Panc1 (cell line): ENCODE results near the gene KRT16. TPM values are rescaled to one million over a fixed set of nuclear protein-coding genes. Genes with fewer than 3 reads are reported as not detected.
"Not testable (repeated sequence)": the region's sequence is repeated elsewhere in the genome, so short reads cannot be mapped to it uniquely, and the experiment has no call there.

ENCODE experiments used
- ATAC-seq: fragments of 200-7000 bp; cut with Tn5 transposase; 2 replicates; pipeline ENCODE4 v1.9.1; 2020; ENCODE audit warnings: mild to moderate bottlenecking, moderate library complexity
- BruUV-seq: library from RNA; stranded (reverse); fragments of 400-500 nt; replicated peaks from 2 replicates; lab custom pipeline; 2021; lab: Mats Ljungman, UMichigan
- CTCF ChIA-PET: fragments of 300-600 bp; sonication (Branson Sonifier 250); formaldehyde crosslinking; loops from one replicate; lab custom pipeline; 2022; ENCODE audit warnings: antibody characterized with exemption; lab: Charles Lee
- POLR2A ChIA-PET: fragments of 300-600 bp; sonication (Branson Sonifier 250); formaldehyde crosslinking; loops from one replicate; lab custom pipeline; 2022; ENCODE audit warnings: antibody characterized with exemption; lab: Charles Lee
- DNase-seq: peaks from one replicate; pipeline ENCODE4 v3.0.0-alpha.2; 2010; ENCODE audit warnings: low read depth, low spot score
- H3K27ac ChIP-seq: 2 replicates; pipeline ENCODE4 v1.5.1; 2011; ENCODE audit warnings: mild to moderate bottlenecking, low read length, inconsistent platforms
- H3K27me3 ChIP-seq: fragments of 200-500 bp; sonication (Bioruptor generic); 2 replicates; pipeline ENCODE4 v1.6.0; 2014; ENCODE audit warnings: low read length, inconsistent platforms; ENCODE audit not compliant: control insufficient read depth, insufficient read depth
- H3K36me3 ChIP-seq: fragments of 200-500 bp; sonication (Bioruptor generic); 2 replicates; pipeline ENCODE4 v1.5.1; 2014; ENCODE audit warnings: inconsistent platforms, mild to moderate bottlenecking, low read length, moderate library complexity; ENCODE audit not compliant: control insufficient read depth, insufficient read depth
- H3K4me1 ChIP-seq: 2 replicates; pipeline ENCODE4 v1.5.1; 2011; ENCODE audit warnings: inconsistent platforms, mild to moderate bottlenecking, low read length, moderate library complexity; ENCODE audit not compliant: control insufficient read depth, insufficient read depth
- H3K4me3 ChIP-seq, 2 experiments: 2 replicates each; pipeline ENCODE4 v1.5.1; 2011 to 2012; ENCODE audit warnings: low read depth in 2 of 2, low read length in 2 of 2, mild to moderate bottlenecking in 2 of 2, inconsistent platforms in 1 of 2, moderate library complexity in 1 of 2
- H3K9me3 ChIP-seq: fragments of 200-500 bp; sonication (Bioruptor generic); 2 replicates; pipeline ENCODE4 v1.5.1; 2014; ENCODE audit warnings: low read depth, mild to moderate bottlenecking, inconsistent platforms, low read length, moderate library complexity; ENCODE audit not compliant: control insufficient read depth, insufficient read depth
- POLR2AphosphoS5 ChIP-seq: IDR thresholded peaks from 2 replicates; pipeline ENCODE4 v1.6.1; 2012; ENCODE audit warnings: mild to moderate bottlenecking, low read depth, low read length, moderate library complexity
- REST ChIP-seq, 2 experiments: IDR thresholded peaks; 2 replicates each; pipeline ENCODE4 v1.6.1; 2011 to 2012; ENCODE audit warnings: low read depth in 2 of 2, control low read depth in 1 of 2, low read length in 1 of 2, mild to moderate bottlenecking in 1 of 2, moderate library complexity in 1 of 2; ENCODE audit not compliant: insufficient read depth in 1 of 2
- SIN3A ChIP-seq: IDR thresholded peaks from 2 replicates; pipeline ENCODE4 v1.6.1; 2012; ENCODE audit warnings: low read depth, mild to moderate bottlenecking, low read length, moderate library complexity, borderline replicate concordance; ENCODE audit not compliant: insufficient read depth
- TCF7L2 ChIP-seq: IDR thresholded peaks from 2 replicates; pipeline ENCODE4 v1.6.1; 2011; ENCODE audit warnings: mild to moderate bottlenecking, low read depth, low read length, inconsistent platforms
- in situ Hi-C: cut with HindIII; loops from 2 replicates; pipeline ENCODE4 v1.10.0; 2016; ENCODE audit warnings: low sequenced_read_pairs, low pct_unique_long_range_greater_than_20kb
- intact Hi-C: fragments of 100-400 bp; cut with micrococcal nuclease; formaldehyde crosslinking; loops from one replicate; pipeline ENCODE4 v1.10.0; 2022; ENCODE audit not compliant: unreplicated experiment
- total RNA-seq: library from RNA; stranded (reverse); gene quantifications from one replicate; pipeline ENCODE4 v1.2.1, GENCODE V29; 2021; ENCODE audit not compliant: unreplicated experiment
- TF ChIP-seq, protein P1 (sequence below): fragments of 450-650 bp; IDR thresholded peaks from 2 replicates; pipeline ENCODE4 v1.5.1; 2017; ENCODE audit warnings: mild to moderate bottlenecking

KRT16 gene
- total RNA-seq, 1 experiment from 2014 or later, result 1.6 TPM

GRCh38 chr17:41583137-41584127 is 29.1 kb downstream of the KRT16 start:
- Histone ChIP-seq H3K4me1 (peaks cover 9% of the 10 kb centered on the region; the same call in 1 of the 2 replicates), H3K4me3 (no peak overlapping the region), H3K9me3 (no peaks in the 10 kb centered on the region), H3K27ac (no peak overlapping the region), H3K36me3 (no peaks in the 10 kb centered on the region), H3K27me3 (no peaks in the 10 kb centered on the region)
- BruUV-seq, result no TSS peak
- intact Hi-C loops (no loop called here), in situ Hi-C loops (no loop called here)
- CTCF ChIA-PET, result no interaction called here
- POLR2A ChIA-PET, result interaction anchor here (0.6 kb wide), 1 partner anchor 13 kb away, joined by 6 read pairs; no protein-coding TSS in a partner anchor
- no peak for TF ChIP-seq POLR2AphosphoS5
- TF ChIP-seq, protein P1, sequence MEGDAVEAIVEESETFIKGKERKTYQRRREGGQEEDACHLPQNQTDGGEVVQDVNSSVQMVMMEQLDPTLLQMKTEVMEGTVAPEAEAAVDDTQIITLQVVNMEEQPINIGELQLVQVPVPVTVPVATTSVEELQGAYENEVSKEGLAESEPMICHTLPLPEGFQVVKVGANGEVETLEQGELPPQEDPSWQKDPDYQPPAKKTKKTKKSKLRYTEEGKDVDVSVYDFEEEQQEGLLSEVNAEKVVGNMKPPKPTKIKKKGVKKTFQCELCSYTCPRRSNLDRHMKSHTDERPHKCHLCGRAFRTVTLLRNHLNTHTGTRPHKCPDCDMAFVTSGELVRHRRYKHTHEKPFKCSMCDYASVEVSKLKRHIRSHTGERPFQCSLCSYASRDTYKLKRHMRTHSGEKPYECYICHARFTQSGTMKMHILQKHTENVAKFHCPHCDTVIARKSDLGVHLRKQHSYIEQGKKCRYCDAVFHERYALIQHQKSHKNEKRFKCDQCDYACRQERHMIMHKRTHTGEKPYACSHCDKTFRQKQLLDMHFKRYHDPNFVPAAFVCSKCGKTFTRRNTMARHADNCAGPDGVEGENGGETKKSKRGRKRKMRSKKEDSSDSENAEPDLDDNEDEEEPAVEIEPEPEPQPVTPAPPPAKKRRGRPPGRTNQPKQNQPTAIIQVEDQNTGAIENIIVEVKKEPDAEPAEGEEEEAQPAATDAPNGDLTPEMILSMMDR, result no peak
- no peak for TF ChIP-seq TCF7L2
- TF ChIP-seq SIN3A, result no peak
- no peak for TF ChIP-seq REST (IDR thresholded peaks at IDR 0.05; ENCODE audit: insufficient read depth in 1 of 2, low read depth in 2 of 2, low read length in 1 of 2)
- DNase-seq, result no peak
- no peak for ATAC-seq

- H3K27me3 ChIP-seq, H3K9me3 ChIP-seq, DNase-seq, ATAC-seq, intact Hi-C loops, in situ Hi-C loops, H3K36me3 ChIP-seq, BruUV-seq, H3K4me1 ChIP-seq, H3K27ac ChIP-seq, H3K4me3 ChIP-seq: not testable (repeated sequence)
- peak; percentile 46 to 51; a peak in 1 of 4 replicates for TF ChIP-seq REST (IDR thresholded peaks at IDR 0.05; ENCODE audit: insufficient read depth in 1 of 2, low read depth in 2 of 2, low read length in 1 of 2)
- POLR2A ChIA-PET, result interaction anchor here (0.6 kb wide), 1 partner anchor 11 kb away, joined by 6 read pairs; no protein-coding TSS in a partner anchor
- CTCF ChIA-PET, result interaction anchor here (0.6 to 1.9 kb wide), 3 partner anchors 27 to 66 kb away, joined by 3 to 9 read pairs (median 3); no protein-coding TSS in a partner anchor
These were observed 30.3 kb downstream of the KRT16 start for GRCh38 chr17:41582061-41582968.
